HCT116 (cell line): ENCODE results near the gene ADRA1B. TPM values are rescaled to one million over a fixed set of nuclear protein-coding genes. Genes with fewer than 3 reads are reported as not detected.

Experiments
- ATAC-seq: fragments of 200-7000 bp; cut with Tn5 transposase; 2 replicates; pipeline ENCODE4 v1.9.1; 2020; ENCODE audit warnings: mild to moderate bottlenecking, moderate library complexity
- BruUV-seq: library from RNA; stranded (reverse); fragments of 400-500 nt; replicated peaks from 2 replicates; lab custom pipeline; 2021; lab: Mats Ljungman, UMichigan
- CTCF ChIA-PET: fragments of 300-600 bp; sonication (Branson Sonifier 250); formaldehyde crosslinking; loops from one replicate; lab custom pipeline; 2021; ENCODE audit warnings: antibody characterized with exemption; lab: Charles Lee
- POLR2A ChIA-PET: fragments of 300-600, 350-600 bp; sonication (Branson Sonifier 250); formaldehyde crosslinking; loops from one replicate; lab custom pipeline; 2021; ENCODE audit warnings: antibody characterized with exemption; lab: Charles Lee
- RAD21 ChIA-PET, 2 experiments: fragments of 300-600 bp; sonication (Branson Sonifier 250); formaldehyde crosslinking; loops; one replicate each; lab custom pipeline; 2023; ENCODE audit warnings: low total read pairs in 2 of 2; ENCODE audit not compliant: uncharacterized antibody in 2 of 2, unreplicated experiment in 2 of 2, low non-redundant PET in 1 of 2; lab: Charles Lee
- DNase-seq: peaks from one replicate; pipeline ENCODE4 v3.0.0-alpha.2; 2010; ENCODE audit warnings: low read depth, low spot score
- H2AFZ ChIP-seq: fragments of 200-600 bp; shearing (Covaris generic), sonication (generic); 2 replicates; pipeline ENCODE4 v1.6.1; 2017; ENCODE audit warnings: low read depth, mixed run types, mixed read lengths, antibody characterized with exemption, low read length; ENCODE audit not compliant: poor library complexity, severe bottlenecking
- H3K27ac ChIP-seq: 2 replicates; pipeline ENCODE4 v1.5.1; 2012; ENCODE audit warnings: low read depth, low read length
- H3K27me3 ChIP-seq: fragments of 200-600 bp; sonication (generic); 2 replicates; pipeline ENCODE4 v1.6.1; 2016; ENCODE audit warnings: mixed run types, low read length, mixed read lengths; ENCODE audit not compliant: insufficient read depth
- H3K36me3 ChIP-seq, 2 experiments: fragments of 200-500 bp in 1 of 2; fragments of 200-600 bp in 1 of 2; sonication (Bioruptor generic) in 1 of 2; sonication (generic) in 1 of 2; 2 replicates each; pipeline versions ENCODE4 v1.5.1 to v1.6.1; 2014 to 2016; ENCODE audit warnings: low read length in 2 of 2, inconsistent platforms in 1 of 2, mixed read lengths in 1 of 2, mixed run types in 1 of 2; ENCODE audit not compliant: insufficient read depth in 2 of 2, control insufficient read depth in 1 of 2
- H3K4me1 ChIP-seq, 2 experiments: fragments of 200-600 bp in 1 of 2; sonication (generic) in 1 of 2; 2 replicates each; pipeline versions ENCODE4 v1.5.1 to v1.6.1; 2012 to 2017; ENCODE audit warnings: low read length in 2 of 2, inconsistent platforms in 1 of 2, mild to moderate bottlenecking in 1 of 2, mixed read lengths in 1 of 2, mixed run types in 1 of 2, moderate library complexity in 1 of 2; ENCODE audit not compliant: insufficient read depth in 2 of 2, control insufficient read depth in 1 of 2
- H3K4me2 ChIP-seq: fragments of 200-600 bp; sonication (generic); 2 replicates; pipeline ENCODE4 v1.6.1; 2017; ENCODE audit warnings: mixed run types, low read length, mixed read lengths
- H3K4me3 ChIP-seq, 2 experiments: fragments of 200-600 bp in 1 of 2; sonication (generic) in 1 of 2; replicated peaks in 1 of 2; 2 replicates each; pipeline ENCODE4 v1.5.1; 2011 to 2016; ENCODE audit warnings: low read length in 2 of 2, control low read depth in 1 of 2, low read depth in 1 of 2, mild to moderate bottlenecking in 1 of 2, mixed read lengths in 1 of 2, mixed run types in 1 of 2
- H3K79me2 ChIP-seq: fragments of 200-600 bp; sonication (generic); 2 replicates; pipeline ENCODE4 v1.6.1; 2017; ENCODE audit warnings: mild to moderate bottlenecking, mixed run types, low read length, moderate library complexity, mixed read lengths; ENCODE audit not compliant: insufficient read depth
- H3K9ac ChIP-seq: fragments of 200-600 bp; sonication (generic); 2 replicates; pipeline ENCODE4 v1.6.1; 2016; ENCODE audit warnings: low read length, mixed read lengths
- H3K9me2 ChIP-seq: fragments of 200-600 bp; sonication (generic), shearing (Covaris generic); 2 replicates; pipeline ENCODE4 v1.6.1; 2017; ENCODE audit warnings: mixed run types, mild to moderate bottlenecking, moderate library complexity; ENCODE audit not compliant: insufficient read depth
- H3K9me3 ChIP-seq, 2 experiments: fragments of 200-500 bp in 1 of 2; fragments of 200-600 bp in 1 of 2; sonication (Bioruptor generic) in 1 of 2; sonication (generic) in 1 of 2; 2 replicates each; pipeline ENCODE4 v1.6.1; 2014 to 2017; ENCODE audit warnings: low read length in 2 of 2, mixed read lengths in 2 of 2, inconsistent platforms in 1 of 2, low read depth in 1 of 2, mild to moderate bottlenecking in 1 of 2, mixed run types in 1 of 2, moderate library complexity in 1 of 2; ENCODE audit not compliant: control insufficient read depth in 1 of 2, insufficient read depth in 1 of 2
- H4K20me1 ChIP-seq: fragments of 200-600 bp; sonication (generic), shearing (Covaris generic); 2 replicates; pipeline ENCODE4 v1.6.1; 2017; ENCODE audit warnings: mixed run types, mild to moderate bottlenecking, moderate library complexity; ENCODE audit not compliant: insufficient read depth
- CBX3 ChIP-seq: IDR thresholded peaks from 2 replicates; pipeline ENCODE4 v1.6.1; 2012; ENCODE audit warnings: low read depth
- CEBPB ChIP-seq: IDR thresholded peaks from 2 replicates; pipeline ENCODE4 v1.6.1; 2012; ENCODE audit warnings: low read depth
- EGR1 ChIP-seq: IDR thresholded peaks from 2 replicates; pipeline ENCODE4 v1.6.1; 2012; ENCODE audit warnings: low read depth
- ELF1 ChIP-seq: IDR thresholded peaks from 2 replicates; pipeline ENCODE4 v1.6.1; 2012; ENCODE audit warnings: low read depth, borderline replicate concordance
- EZH2 ChIP-seq: fragments of 200-600 bp; sonication (generic); IDR thresholded peaks from 2 replicates; pipeline ENCODE4 v1.6.1; 2017; ENCODE audit warnings: antibody characterized with exemption, mixed run types
- FOSL1 ChIP-seq: IDR thresholded peaks from 2 replicates; pipeline ENCODE4 v1.6.1; 2012; ENCODE audit warnings: low read depth
- JUND ChIP-seq: IDR thresholded peaks from 2 replicates; pipeline ENCODE4 v1.6.1; 2012
- RAD21 ChIP-seq: IDR thresholded peaks from 2 replicates; pipeline ENCODE4 v1.6.1; 2012; ENCODE audit warnings: low read depth, mild to moderate bottlenecking
- SIN3A ChIP-seq: IDR thresholded peaks from 2 replicates; pipeline ENCODE4 v1.6.1; 2012; ENCODE audit warnings: low read depth
- TCF7L2 ChIP-seq: IDR thresholded peaks from 2 replicates; pipeline ENCODE4 v1.7.0; 2011; ENCODE audit warnings: borderline replicate concordance, inconsistent platforms; ENCODE audit not compliant: insufficient read depth, insufficient read length; ENCODE audit errors: extremely low read depth
- ZNF274 ChIP-seq: fragments of 200-500 bp; sonication (Bioruptor generic); IDR thresholded peaks from 2 replicates; pipeline ENCODE4 v1.6.1; 2014; ENCODE audit warnings: mild to moderate bottlenecking, low read depth, low read length, inconsistent platforms
- intact Hi-C: fragments of 100-400 bp; cut with micrococcal nuclease; formaldehyde crosslinking; loops from 2 replicates; pipeline ENCODE4 v1.10.0; 2022
- total RNA-seq: library from RNA; stranded (reverse); gene quantifications from one replicate; pipeline ENCODE4 v1.2.1, GENCODE V29; 2021; ENCODE audit not compliant: unreplicated experiment
- TF ChIP-seq, protein P1 (sequence below): IDR thresholded peaks from 2 replicates; pipeline ENCODE4 v1.6.1; 2012; ENCODE audit warnings: low read depth
- TF ChIP-seq, protein P2 (sequence below): IDR thresholded peaks from 2 replicates; pipeline ENCODE4 v1.6.1; 2012
- TF ChIP-seq, protein P3 (sequence below): IDR thresholded peaks from 2 replicates; pipeline ENCODE4 v1.6.1; 2011; ENCODE audit warnings: mild to moderate bottlenecking, low read length, moderate library complexity; ENCODE audit not compliant: insufficient replicate concordance; ENCODE audit errors: extremely low read depth

ADRA1B gene
- total RNA-seq, 1 experiment from 2014 or later, result not detected

DNA sequence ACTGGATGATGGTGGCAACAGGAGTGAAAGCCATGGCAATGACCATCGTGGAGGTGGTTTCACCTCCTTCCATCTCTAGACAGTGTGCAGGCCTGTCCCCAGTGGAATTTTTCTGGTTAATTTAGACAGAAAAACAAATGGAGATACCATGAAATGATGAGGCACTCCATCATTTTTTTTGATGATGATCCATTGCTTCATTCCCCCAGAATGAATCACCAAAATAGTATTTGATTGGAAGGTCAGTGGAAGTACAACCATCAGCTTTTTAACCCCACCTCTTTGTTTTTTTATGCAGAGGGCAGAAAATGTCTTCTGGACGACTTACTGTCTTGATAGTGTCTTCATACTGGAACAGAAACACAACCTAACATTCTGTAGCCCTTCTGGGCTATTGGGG lies 42.6 kb upstream of the ADRA1B start:
- Histone ChIP-seq H3K27me3 (no peaks in the 10 kb centered on the region), H3K36me3 (no peaks in the 10 kb centered on the region), H2AFZ (peak overlapping the region; percentile 12), H3K9me2 (no peaks in the 10 kb centered on the region), H3K4me1 (peaks cover 5 to 19% of the 10 kb centered on the region in 2 experiments), H3K9ac (no peak overlapping the region), H3K4me3 (no peak overlapping the region), H4K20me1 (no peaks in the 10 kb centered on the region), H3K79me2 (no peaks in the 10 kb centered on the region), H3K9me3 (no peaks in the 10 kb centered on the region), H3K4me2 (peak overlapping the region; percentile 40), H3K27ac (no peak overlapping the region)
- no TSS peak for BruUV-seq
- no peak for TF ChIP-seq ELF1
- TF ChIP-seq, protein P1, sequence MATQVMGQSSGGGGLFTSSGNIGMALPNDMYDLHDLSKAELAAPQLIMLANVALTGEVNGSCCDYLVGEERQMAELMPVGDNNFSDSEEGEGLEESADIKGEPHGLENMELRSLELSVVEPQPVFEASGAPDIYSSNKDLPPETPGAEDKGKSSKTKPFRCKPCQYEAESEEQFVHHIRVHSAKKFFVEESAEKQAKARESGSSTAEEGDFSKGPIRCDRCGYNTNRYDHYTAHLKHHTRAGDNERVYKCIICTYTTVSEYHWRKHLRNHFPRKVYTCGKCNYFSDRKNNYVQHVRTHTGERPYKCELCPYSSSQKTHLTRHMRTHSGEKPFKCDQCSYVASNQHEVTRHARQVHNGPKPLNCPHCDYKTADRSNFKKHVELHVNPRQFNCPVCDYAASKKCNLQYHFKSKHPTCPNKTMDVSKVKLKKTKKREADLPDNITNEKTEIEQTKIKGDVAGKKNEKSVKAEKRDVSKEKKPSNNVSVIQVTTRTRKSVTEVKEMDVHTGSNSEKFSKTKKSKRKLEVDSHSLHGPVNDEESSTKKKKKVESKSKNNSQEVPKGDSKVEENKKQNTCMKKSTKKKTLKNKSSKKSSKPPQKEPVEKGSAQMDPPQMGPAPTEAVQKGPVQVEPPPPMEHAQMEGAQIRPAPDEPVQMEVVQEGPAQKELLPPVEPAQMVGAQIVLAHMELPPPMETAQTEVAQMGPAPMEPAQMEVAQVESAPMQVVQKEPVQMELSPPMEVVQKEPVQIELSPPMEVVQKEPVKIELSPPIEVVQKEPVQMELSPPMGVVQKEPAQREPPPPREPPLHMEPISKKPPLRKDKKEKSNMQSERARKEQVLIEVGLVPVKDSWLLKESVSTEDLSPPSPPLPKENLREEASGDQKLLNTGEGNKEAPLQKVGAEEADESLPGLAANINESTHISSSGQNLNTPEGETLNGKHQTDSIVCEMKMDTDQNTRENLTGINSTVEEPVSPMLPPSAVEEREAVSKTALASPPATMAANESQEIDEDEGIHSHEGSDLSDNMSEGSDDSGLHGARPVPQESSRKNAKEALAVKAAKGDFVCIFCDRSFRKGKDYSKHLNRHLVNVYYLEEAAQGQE, result no peak
- no peak for TF ChIP-seq TCF7L2
- no peak for TF ChIP-seq ZNF274
- no peak for TF ChIP-seq CBX3
- TF ChIP-seq RAD21, result no peak
- TF ChIP-seq, protein P2, sequence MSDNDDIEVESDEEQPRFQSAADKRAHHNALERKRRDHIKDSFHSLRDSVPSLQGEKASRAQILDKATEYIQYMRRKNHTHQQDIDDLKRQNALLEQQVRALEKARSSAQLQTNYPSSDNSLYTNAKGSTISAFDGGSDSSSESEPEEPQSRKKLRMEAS, result no peak
- TF ChIP-seq, protein P3, sequence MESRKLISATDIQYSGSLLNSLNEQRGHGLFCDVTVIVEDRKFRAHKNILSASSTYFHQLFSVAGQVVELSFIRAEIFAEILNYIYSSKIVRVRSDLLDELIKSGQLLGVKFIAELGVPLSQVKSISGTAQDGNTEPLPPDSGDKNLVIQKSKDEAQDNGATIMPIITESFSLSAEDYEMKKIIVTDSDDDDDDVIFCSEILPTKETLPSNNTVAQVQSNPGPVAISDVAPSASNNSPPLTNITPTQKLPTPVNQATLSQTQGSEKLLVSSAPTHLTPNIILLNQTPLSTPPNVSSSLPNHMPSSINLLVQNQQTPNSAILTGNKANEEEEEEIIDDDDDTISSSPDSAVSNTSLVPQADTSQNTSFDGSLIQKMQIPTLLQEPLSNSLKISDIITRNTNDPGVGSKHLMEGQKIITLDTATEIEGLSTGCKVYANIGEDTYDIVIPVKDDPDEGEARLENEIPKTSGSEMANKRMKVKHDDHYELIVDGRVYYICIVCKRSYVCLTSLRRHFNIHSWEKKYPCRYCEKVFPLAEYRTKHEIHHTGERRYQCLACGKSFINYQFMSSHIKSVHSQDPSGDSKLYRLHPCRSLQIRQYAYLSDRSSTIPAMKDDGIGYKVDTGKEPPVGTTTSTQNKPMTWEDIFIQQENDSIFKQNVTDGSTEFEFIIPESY, result no peak
- TF ChIP-seq SIN3A, result no peak
- no peak for TF ChIP-seq CEBPB
- TF ChIP-seq EGR1, result no peak
- TF ChIP-seq FOSL1, result no peak
- no peak for TF ChIP-seq JUND
- no peak for TF ChIP-seq EZH2
- ATAC-seq (peak; percentile 23; the same call in 1 of the 2 replicates), DNase-seq (no peak)
- POLR2A ChIA-PET, result no interaction called here
- intact Hi-C loops, result no loop called here
- RAD21 ChIA-PET, result no interaction called here
- CTCF ChIA-PET, result no interaction called here
